Measurements from ENCODE around the gene MDFI. TPM values are rescaled to one million over a fixed set of nuclear protein-coding genes. Genes with fewer than 3 reads are reported as not detected.
A peak's percentile ranks its signal among the peaks of the same experiment; 100 is the strongest.

The MDFI gene
- total RNA-seq, 1 donor from 2014 or later: 75.9 TPM

DNA sequence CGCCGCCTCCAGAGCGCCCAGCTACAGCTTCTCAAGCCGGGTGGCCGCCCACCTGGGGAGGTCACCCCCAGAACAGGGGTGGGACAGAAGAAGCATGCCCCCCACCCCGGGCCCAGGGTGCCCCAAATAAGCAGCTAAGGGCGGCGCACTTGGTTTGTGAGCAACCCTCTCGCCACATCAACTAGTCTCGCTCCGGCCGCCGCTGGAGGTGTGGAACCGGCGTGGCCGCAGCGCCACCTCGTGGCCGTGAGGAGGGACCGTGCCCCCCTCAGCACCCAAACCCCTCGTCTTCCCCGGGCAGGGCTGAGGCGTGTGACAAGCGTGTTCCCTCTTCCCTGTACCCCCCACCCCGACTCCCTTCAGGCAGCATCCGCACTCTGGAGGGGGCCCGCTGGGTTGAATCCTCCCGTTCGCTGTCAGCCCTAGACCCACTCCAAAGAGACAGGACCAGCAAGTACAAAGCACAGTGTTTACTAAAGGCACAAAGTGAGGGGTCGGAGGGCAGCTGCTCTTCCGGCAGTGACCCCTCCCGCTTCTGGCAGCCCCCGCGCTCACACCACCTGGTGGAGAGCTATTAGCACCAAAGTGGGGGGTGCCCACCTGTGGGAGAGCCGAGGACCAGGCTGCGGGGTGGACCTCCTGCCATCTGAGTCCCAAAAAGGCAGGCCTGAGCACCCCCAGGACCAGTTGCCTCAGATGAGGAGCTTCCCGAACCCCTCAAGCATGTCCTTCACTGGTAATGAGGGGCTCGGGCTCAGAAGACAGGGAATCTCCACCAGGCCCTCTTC lies 45.4 kb downstream of the MDFI start:
- Mint-ChIP-seq H3K9me3 (ENCODE audit: unreplicated experiment) (no peaks in the 10 kb centered on the region), H3K36me3 (ENCODE audit: unreplicated experiment) (no peaks in the 10 kb centered on the region), H3K27me3 (ENCODE audit: unreplicated experiment) (no peaks in the 10 kb centered on the region), H3K4me1 (ENCODE audit: unreplicated experiment) (peaks cover 19% of the 10 kb centered on the region), H3K4me3 (ENCODE audit: unreplicated experiment) (no peak overlapping the region), H3K27ac (ENCODE audit: unreplicated experiment) (no peak overlapping the region)
- peak; percentile 92 for DNase-seq (ENCODE audit: extremely low spot score, unreplicated experiment)
- TF ChIP-seq CTCF (IDR thresholded peaks at IDR 0.05): peak; percentile 96

DNA sequence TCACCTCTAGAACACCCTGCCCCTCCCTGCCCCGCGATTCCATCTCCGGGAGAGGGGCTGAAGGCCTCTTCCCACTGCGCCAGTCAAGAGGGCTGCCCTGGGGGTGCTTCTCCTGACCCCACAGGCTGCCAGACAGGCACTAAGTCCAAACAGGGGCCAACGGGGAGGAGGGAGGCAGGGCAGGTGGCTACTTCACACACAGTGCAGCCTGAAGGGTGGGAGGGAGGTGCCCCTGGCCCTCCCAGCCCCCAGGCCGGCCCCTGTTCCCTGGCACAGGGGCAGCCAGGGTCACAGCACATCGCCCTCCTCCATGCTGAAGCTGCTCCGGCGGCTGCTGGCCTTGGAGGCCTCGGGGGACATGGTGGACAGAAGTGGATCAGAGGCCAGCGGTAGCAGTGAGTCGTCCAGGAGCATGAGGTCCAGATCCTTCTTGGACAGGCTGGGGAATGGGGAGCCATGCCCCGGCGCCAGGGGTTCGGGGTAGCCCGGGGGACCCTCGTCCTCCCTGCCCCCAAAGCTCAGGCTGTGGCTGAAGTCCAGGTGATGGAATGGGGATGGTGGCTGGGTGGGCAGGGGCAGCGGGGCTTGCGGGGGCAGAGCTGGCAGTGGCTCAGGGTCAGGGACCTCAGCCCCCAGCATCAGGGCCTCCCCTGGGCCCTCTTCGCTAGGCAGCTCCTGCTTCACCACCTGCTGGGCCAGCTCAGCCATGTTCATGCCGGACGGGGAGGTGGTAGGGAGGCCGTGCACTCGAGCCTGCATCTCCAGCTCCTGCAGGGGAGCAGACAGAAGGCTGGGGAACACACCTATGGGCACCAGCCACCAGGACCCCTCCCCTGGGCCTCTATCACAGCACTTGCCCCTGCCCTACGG lies 46.3 kb downstream of the MDFI start:
- Mint-ChIP-seq H3K27me3 (ENCODE audit: unreplicated experiment) (no peaks in the 10 kb centered on the region), H3K9me3 (ENCODE audit: unreplicated experiment) (no peaks in the 10 kb centered on the region), H3K36me3 (ENCODE audit: unreplicated experiment) (no peaks in the 10 kb centered on the region), H3K4me3 (ENCODE audit: unreplicated experiment) (no peak overlapping the region), H3K4me1 (ENCODE audit: unreplicated experiment) (peaks cover 23% of the 10 kb centered on the region), H3K27ac (ENCODE audit: unreplicated experiment) (no peak overlapping the region)
- DNase-seq (ENCODE audit: extremely low spot score, unreplicated experiment): no peak
- no peak for TF ChIP-seq CTCF (IDR thresholded peaks at IDR 0.05)

- Mint-ChIP-seq H3K36me3 (ENCODE audit: unreplicated experiment) (no peaks in the 10 kb centered on the region), H3K27me3 (ENCODE audit: unreplicated experiment) (no peaks in the 10 kb centered on the region), H3K4me3 (ENCODE audit: unreplicated experiment) (no peak overlapping the region), H3K27ac (ENCODE audit: unreplicated experiment) (no peak overlapping the region), H3K9me3 (ENCODE audit: unreplicated experiment) (no peaks in the 10 kb centered on the region), H3K4me1 (ENCODE audit: unreplicated experiment) (peaks cover 25% of the 10 kb centered on the region)
- no peak for DNase-seq (ENCODE audit: extremely low spot score, unreplicated experiment)
- no peak for TF ChIP-seq CTCF (IDR thresholded peaks at IDR 0.05)
Measured at GRCh38 chr6:41685641-41686380, 47.5 kb downstream of the MDFI start.

DNA sequence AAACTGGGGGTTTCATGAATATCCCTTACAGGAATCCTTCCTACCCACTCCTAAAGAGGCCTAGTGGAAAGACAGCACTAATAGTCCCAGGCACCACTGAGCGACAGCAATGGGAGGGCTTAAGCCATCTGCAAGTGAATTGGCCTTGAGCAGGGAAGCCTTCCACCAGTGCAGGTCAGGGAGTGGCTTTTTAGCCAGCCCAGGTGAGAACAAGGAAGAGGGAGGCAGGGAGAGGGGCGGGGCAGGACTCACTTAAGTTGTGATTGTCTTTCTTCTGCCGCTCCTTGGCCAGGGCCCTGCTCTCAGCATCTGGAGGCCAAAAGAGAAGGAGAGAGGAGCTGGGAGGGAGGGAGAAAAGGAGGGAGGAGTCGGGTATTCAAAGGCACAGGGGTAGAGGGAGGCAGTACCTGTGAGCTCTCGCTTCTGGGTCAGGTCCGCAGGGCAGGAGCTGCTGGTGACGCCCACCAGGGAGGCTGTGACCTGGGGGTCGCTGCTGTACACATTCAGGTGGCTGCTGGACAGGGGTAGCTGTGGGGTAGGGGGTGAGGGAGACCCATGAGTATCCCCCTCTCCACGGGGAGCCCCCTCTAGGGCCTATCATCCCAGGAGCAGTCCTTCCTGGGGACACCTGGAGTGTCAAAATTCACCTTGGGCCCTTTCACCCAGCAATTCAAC lies 49.4 kb downstream of the MDFI start:
- Mint-ChIP-seq H3K9me3 (ENCODE audit: unreplicated experiment) (no peaks in the 10 kb centered on the region), H3K27ac (ENCODE audit: unreplicated experiment) (no peak overlapping the region), H3K36me3 (ENCODE audit: unreplicated experiment) (peaks cover 3% of the 10 kb centered on the region), H3K4me1 (ENCODE audit: unreplicated experiment) (peaks cover 16% of the 10 kb centered on the region), H3K27me3 (ENCODE audit: unreplicated experiment) (no peaks in the 10 kb centered on the region), H3K4me3 (ENCODE audit: unreplicated experiment) (no peak overlapping the region)
- no peak for TF ChIP-seq CTCF (IDR thresholded peaks at IDR 0.05)
- no peak for DNase-seq (ENCODE audit: extremely low spot score, unreplicated experiment)

Measured in osteocyte (in vitro differentiated cells).